Stimulated activated CD8-positive, alpha-beta memory T cell treated with anti-CD3 and anti-CD28 coated beads, Interleukin-2, amount 100 ng/mL, for 48 hours (primary cell): Measurements from ENCODE around the gene NFATC2.
A peak's percentile ranks its signal among the peaks of the same experiment; 100 is the strongest.

Experiments used
- DNase-seq, 2 donors: peaks; one replicate each; pipeline ENCODE4 v3.0.0-alpha.2; 2020; ENCODE audit warnings: low read depth in 2 of 2

The NFATC2 gene

DNA sequence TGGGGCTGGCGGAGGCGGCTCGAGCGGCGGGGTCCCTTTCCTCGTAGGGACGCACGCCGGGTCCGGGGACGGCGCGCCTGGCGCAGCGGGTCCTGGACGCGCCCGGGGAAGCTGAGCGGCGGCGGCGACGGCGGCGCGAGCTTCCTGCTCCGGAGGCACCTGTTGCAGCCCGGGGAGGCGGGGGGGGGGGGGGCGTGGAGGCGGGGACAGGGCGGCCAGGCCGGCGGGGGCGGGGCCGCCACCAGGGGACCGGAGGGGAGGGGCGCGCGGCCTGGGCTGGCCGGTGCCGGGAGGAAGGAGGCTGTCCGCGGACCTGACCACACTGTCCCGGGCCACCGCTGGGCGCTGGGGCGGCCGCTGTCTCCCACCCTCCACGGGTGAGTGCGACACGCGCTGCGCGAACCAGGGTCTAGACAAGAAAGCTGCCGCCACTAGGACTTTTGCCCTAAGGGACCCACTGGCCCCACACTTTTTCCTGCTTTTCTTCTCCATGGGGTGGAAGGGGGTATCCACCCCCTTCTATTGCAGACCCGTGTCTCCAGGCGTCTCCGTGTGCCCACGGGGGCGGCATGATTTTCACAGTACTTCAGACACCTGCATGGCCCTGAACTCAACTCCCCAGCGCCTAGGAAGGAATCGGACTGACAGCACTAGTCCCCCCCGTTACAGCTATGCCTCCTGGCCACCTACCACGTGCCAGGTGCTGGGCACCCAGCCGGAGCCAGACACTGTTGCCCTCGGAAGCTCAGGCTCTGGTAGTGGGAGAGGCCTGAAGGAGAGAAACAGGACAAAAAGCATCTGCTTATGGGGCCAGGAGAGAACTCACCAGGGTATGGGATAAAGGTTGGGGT is at the start of gene NFATC2:
TSS of gene NFATC2 (minus strand) at position 149 of the 851 bp plus-strand sequence. CDS start 220 bp downstream, outside the sequence.
- no peak for DNase-seq

DNA sequence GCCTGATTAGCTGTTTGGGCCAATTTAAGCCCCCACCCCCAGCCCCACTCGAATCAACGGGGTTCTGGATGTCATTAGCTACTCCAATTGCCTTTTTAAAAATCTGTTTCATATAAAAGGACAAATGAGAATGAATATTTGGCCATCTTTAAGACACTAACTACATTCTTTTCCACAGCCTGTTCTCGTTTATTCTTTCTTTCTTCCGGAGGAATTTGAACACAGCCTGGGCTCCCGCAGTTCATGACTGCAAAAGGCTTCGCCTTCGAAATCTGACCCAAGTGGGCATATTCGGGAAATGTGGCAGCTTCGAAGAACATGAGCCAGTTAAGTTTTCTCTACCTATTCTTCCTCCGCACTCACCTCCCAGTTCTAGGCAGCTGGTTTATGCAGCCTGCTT is 49.4 kb upstream of the NFATC2 start:
- DNase-seq: no peak

DNA sequence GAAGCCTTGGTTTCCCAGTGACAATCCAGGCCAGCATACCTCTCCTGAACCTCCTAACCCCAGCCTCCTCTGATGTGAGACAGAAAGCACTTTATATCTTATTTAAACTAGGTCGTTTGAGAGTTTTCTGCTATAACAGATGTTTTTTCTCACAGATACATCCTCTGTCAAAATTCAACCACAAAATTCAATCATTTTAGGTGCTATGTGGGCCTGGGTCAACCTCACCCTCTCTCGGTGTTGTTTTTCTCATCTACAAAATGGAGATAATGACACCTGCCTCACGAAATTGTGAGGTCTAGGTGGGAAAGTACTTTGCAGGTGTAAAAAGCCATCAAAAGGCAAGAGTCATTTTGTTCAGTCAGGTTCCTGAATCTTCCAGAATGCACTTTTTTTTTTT is 46.2 kb upstream of the NFATC2 start:
- DNase-seq: no peak

DNA sequence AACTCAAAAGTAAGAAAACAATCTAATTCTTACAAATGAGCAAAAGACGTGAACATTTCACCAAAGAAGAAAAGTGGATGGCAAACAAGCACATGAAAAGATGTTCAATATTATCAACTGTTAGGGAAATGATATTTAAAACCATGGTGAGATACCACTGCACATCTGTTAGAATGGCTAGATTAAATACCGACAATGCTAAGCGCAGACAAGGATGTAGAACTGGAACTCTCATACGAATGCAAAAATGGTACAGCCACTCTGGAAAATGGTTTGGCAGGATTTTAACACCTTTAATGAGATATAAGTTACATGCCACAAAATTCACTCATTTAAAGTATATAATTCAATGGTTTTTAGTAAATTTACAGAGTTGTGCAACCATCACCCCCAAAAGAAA is 44.6 kb upstream of the NFATC2 start:
- DNase-seq: no peak

DNA sequence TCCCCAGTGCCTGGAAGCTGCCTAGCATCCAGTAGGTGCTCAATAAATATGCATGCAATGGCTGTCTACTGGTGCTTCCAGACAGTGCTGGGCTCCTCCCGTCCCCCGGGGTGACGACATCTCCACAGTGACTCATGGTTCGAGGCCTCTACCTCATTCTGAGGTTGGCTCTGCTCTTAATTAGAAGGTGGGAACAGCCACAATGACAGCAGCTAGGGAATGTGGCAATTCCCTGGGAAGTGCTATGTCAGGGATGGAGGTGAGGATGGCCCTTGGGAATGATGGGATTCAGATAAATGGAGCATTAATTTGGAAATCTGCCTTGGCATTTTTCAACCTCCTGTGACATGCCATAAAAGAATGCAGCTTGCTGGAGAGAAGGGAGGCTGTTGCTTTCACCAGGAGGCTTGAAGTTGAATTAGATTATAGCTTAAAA is 43.5 kb upstream of the NFATC2 start:
- no peak for DNase-seq

DNA sequence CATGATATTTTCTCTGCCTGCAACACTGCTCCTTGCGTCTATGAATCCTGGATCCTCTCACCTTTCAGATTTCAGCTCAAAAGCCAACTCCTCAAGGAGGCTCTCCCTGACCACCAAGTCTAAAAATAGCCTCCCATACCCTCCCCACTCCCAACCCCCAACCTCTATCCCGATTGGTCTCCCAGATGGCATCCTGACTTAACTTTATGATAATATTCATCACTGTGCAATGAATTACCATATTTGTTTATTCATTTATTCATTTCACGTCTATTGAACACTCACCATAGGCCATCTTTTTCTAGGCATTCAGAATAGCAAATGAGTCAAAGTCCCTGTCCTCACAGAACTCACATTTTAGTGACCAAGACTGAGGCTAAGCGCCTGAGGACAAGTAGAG is 42.6 kb upstream of the NFATC2 start:
- DNase-seq: no peak

DNA sequence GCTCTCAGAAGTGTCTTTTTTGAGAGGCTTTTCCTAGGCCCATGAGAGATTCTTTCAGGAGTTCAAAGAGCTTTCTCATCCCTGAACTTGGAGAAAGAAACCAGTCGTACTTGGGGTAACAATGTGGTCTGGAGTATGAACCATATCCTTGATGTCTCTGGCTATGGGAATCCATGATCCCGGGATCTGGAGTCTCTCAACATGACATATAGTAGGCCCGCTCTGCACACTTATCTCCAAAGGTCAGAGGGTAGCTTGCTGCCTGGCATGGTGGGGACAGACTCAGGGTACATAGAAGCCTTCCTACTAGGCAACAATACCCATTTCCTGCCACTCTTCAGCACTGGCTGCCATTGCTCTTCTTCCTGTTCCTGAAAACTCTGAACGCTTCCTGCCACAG is 42.2 kb upstream of the NFATC2 start:
- no peak for DNase-seq

DNA sequence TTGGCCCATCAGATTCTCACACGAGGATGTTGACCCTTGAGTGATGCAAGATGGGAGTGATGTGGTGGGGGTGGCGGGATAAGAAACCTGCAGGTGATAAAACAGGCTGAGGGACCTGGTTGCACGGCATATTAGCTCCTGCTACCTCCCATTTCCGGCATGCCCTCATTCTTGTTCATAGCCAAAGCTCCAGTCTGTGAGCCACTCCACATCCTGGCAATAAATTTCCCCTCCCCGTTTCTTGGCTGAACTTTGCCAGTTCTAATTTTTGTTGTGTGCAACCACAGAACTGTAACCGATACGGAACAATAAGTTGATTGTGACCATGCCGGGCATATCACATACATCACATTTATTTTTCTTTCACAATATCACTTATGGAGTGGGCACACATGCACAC is 41.6 kb upstream of the NFATC2 start:
- DNase-seq: no peak

DNA sequence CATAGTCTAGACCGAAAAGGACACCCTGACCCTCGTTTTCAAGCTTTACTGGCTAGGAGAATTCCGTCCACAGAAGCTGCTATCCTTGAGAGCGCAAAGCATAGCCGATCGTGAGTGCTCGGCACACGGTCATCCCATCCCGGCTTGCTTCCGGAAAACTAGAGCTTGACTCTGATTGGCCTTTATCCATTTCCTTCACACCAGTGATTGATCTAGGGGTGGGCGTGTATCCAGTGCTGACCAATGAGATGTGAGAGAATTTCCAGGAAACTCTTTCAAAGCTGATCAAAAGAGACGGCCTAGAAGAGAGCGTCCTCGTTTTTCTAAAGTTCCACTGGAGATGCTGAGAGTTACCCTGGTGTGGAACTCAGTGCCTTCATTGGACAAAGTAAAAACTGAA is 41.0 kb upstream of the NFATC2 start:
- no peak for DNase-seq

DNA sequence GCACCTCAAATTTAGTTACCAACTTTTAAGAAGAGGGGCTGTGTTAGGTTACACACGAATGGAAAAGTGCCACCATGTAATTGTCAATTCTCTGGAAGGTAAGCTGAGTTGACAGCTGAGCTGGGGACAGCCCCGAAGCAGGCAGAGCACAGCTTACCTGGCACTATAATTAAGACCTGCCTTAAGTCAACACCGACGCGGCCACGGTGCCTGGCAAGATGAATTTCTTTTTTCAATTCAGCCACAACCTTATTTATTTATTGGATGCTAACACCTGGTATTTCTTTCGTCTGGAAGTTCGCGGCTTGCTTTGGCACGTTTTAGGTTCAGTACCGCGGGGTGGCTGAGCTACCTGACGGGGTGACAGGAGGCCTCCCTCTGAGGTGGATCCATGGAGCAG is 40.6 kb upstream of the NFATC2 start:
- no peak for DNase-seq

DNA sequence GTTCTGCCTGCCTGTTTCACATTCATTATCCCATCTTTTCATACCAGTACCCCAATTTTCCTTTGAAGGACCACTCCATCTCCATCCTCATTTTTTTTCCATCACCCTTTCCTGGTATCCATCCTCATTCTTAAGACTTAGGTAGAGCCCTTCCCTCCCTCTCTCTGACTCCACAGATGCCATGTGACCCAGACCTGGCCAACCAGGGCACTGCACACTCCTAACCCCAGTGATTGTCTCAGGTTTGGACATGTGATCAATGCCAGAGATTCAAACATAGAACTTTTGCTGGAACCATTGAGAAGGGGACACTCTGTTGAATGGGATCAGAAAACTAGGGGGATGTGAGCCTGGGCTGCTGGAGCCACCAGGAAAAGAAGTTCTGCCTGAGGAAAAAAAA is 39.1 kb upstream of the NFATC2 start:
- DNase-seq: no peak

DNA sequence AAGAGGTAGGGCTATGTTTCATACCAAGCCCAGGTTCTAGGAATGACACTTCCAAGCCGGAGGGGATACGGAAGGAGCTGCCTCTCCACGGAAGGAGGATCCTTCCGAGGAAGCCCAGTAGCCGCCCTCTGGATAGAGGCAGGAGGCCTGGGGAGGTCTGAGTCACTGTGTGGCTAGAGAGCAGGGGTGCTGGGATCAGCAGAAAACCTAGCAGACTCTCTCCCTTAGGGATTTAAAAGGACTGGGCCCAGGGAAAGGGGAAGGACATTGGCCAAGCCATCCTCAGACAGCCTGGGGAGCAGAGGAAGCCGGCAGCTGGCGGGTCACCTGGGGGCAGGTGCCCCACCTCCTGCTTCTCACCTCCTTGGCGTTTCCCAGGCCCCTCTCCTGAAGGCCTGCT is 36.6 kb upstream of the NFATC2 start:
- no peak for DNase-seq

DNA sequence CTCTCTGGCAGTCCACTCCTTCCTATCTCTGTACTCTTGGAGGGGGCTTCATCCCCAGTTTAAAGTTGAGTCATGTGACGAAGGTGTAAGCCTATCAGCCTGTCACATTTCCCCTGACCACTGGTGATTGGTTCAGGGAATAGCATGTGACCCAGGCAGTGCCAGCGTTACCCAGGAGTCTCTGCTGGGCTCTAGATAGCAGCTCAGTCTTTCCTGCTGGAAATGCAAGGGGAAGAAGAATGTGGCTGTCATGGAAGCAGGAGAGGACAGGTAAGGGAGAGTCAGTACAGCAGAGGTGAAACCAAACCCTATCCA is 35.6 kb upstream of the NFATC2 start:
- no peak for DNase-seq

DNA sequence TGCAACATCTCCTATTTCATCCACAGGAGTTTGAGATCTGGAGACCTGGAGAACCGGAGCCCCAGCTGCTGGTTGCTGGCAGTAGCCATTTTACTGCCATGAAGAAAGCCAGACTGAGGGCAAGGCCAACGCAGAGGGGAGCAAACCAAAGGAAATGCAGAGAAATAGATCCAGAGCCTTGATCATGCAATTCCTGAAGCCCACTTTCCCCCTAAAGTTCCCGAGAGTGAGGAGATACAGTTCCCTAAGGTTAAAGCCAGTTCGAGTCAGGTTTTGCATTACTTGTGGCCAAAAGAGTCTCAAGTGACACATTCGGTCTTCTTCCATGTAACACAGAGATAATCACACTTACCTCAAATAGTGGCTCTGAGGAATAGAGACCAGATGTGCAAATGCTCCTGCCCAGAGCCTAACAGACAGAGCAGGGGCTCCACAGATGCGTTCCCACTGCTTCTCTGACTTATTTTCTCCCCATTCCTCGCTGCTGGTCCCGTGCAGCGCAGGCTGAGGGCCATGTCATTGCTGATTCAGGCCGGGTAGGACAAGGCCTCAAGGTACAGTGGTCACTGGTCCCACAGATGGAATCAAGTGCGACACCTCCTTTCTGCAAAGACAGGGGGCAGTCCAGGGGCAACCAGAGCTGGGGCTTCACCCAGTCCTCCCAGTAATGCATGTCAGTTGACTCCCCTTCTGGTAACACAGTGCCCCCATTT is 35.1 kb upstream of the NFATC2 start:
- no peak for DNase-seq

DNA sequence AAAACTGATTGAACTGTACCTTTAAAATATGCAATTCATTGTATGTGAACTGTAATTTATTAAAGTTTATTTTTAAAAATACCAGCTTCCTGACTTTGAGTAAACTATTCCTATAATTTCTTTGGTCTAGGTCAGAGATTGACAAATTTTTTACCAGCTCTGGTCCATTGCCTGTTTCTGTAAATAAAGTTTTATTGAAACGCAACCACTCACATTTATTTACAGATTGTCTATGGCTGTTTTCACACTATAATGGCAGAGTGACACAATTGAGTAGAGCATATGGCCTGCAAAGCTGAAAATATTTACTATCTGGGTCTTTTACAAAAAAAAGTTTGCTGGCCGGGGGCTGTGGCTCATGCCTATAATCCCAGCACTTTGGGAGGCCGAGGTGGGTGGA is 33.0 kb upstream of the NFATC2 start:
- DNase-seq: no peak

DNA sequence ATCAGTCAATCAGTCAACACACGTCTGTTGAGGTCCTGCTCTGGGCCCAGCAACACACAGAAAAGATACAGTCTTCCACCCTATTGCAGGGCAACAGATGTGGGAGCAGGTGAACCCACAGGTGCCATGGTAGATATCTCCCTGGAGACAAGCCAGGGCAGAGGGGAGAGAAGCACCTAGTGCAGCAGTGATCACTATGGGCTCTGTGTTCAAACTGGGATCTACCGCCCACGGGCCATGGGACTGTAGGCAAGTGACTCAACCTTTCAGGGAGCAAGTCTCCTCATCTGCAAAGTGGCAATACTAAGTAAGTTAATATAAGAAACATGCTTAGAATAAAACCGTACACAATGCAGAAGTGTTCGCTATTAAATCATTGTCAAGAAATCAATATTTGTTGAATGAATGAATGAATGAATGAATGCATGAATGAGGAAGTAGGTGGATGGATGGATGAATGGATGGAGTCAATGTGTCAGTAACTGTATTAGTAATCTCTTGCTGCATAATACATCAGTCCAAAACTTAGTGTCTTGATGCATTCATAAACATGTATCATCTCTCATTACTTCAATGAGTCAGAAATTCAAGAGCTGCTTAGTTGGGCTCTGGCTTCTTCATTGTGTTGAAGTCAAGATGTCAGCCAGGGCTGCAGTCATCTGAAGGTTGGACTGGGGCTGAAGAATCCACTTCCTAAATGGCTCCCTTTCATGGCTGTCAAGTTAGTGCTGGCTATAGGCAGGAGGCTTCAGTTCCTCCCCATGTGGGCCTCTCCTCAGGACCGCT is 31.9 kb upstream of the NFATC2 start:
- peak in 1 of 2 donors; percentile 45 for DNase-seq

DNA sequence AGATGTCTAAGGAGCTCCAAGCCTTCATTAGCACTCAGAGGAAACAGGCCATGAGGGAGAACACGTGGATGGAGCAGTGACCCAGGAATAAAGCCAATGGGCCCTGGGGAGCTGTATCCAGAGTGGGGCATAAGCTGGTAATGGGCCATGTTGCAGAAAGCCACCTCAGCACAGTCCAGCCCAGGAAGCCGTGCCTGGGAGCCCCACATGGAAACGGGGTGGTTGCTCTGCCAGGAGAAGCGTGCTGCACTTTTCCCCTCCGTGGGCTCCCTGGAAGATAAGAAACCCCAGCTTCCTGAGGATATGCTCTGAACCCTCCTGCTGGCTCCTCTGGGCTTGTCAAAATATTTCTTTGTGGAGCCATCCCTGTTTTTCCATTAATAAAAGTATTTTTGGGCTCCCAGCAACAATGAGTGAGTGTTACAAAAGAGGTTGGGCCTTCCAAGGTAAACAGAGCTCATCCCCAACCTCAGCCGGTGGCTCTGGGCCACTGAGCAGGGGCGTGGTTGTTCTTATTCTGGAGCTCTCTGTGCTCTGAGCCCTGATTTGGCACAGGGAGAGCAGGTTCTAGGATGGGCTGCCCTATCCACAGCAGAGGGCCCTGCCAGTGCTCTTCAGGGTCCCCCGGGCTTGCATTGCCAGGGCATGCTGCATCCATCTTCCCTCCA is 31.2 kb upstream of the NFATC2 start:
- no peak for DNase-seq

DNA sequence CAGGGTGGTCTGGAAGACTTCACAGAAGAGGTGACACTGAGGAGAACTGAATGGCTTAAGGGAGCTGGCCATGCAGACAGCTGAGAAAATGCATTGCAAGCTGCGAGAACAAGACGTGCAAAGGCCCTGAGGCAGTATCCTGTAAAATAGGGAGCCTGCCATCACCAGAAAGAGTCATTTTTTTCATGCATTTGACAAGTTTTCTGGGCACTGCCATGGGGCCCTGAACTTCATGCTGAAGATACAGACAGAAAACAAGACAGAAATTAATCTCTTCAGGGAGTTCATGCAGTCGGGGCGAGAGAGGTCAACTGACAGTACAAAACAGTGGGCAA is 28.9 kb upstream of the NFATC2 start:
- DNase-seq: no peak

DNA sequence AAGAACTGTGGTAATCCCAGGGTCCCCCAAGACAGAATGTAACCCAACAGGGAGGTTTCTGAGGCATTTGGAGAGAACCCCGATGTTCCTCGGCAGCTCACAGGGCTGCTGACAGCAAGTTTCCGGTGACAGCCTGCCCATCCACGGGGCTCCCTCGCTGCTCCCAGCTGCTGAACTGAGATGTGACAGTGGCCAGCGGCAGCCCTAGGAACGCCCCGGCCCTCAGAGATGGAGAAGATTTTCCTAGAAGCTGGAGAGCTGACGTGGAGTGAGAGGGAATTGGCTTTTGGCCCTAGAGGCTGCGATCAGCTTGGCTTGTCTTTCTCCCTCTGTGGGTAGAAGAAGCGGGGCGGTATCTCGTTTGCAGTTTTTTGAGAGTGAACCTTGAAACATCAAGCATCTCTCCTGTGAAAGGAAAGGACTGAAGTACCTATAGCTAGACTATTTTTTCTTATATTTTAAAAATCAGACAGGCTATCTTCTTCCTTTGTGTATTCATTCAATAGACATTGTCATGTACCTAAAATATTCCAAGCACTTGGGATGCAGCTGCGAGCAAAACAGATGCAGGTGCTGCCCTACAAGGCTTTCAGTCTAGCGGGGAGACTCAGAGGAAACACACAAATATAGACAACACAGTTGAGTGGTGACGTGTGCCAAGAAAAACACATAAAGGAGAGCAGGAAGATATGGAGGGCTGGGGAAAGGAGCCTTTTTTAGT is 28.4 kb upstream of the NFATC2 start:
- DNase-seq: no peak

DNA sequence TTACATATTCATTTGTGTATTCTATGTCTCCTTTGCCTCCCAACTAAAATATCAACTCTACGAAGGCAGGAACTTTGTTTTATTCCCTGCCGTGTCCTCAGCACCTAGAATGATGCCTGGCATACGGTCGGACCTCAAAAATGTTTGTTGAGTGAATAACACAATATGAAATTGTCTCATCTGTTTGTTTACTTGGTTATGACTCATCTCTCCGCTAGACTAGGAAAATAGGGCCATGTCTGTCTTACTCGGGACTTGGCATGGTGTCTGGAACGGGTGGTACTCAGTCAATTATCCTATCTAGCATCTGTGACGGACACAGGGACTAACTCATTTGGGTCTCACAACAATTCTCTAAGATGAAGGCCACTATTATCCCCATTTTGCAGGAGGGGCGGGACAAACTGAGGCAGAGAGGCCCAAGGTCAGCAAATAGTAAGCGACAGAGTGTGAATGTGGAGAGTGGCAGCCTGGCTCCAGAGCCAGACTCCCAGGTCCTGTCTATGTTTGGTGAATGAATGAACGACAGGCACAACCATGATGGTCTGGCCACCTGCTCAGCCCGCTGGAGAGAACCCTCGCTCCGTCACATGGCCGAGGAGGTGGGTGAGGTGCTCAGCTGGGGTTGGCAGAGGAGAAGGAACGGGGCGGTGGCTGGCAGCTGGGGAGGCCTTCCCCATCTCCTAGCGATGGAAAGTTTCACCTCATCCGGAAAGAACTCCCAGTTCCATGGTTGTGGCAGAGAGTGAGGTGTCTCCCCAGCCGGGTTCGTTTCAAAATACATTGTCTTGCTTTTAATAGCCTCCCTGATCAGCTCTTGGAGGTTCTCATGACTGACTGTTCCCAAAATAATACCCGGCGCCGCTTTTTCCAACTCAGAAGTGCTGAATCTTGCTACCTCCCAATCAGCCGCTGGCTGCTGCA is 27.6 kb upstream of the NFATC2 start:
- no peak for DNase-seq
